Osteoblast (primary cell): Measurements from ENCODE around the gene RASL10A. TPM values are rescaled to one million over a fixed set of nuclear protein-coding genes. Genes with fewer than 3 reads are reported as not detected.

ENCODE experiments used
- small RNA-seq: library from RNA; depleted of rRNA; stranded (forward); fragments of <200 nt; gene quantifications from one replicate; pipeline ENCODE3, GENCODE V24; 2012
- total RNA-seq: library from RNA; depleted of rRNA; stranded (reverse); fragments of >200 nt; gene quantifications from 2 replicates; pipeline ENCODE4 v1.2.3, GENCODE V29; 2012

RASL10A gene
- total RNA-seq, 1 donor = not detected

Small RNA genes lying within 50 kb of the gene (small RNA-seq; reads per million reads assigned to genes)
- gene MIR3653 = not detected

Other genes with a start within 250 kb of the RASL10A start
- gene KREMEN1, start 242.7 kb downstream of the RASL10A start, total RNA-seq = 6.5 and 7.7 TPM in 2 replicates
- gene EMID1, start 109.8 kb downstream of the RASL10A start, total RNA-seq = under 0.01 and 0.29 TPM in 2 replicates
- 25.0 and 32.7 TPM in 2 replicates for gene RHBDD3, start 47.7 kb downstream of the RASL10A start, total RNA-seq
- 139 and 148 TPM in 2 replicates for gene EWSR1, start 47.4 kb downstream of the RASL10A start, total RNA-seq
- gene GAS2L1, start 9.0 kb downstream of the RASL10A start, total RNA-seq = 11.6 and 13.0 TPM in 2 replicates
- gene AP1B1, start 72.9 kb upstream of the RASL10A start, total RNA-seq = 35.4 and 37.3 TPM in 2 replicates
- gene RFPL1, start 122.9 kb upstream of the RASL10A start, total RNA-seq = not detected in 2 replicates
- under 0.01 and 0.36 TPM in 2 replicates for gene NEFH, start 164.5 kb upstream of the RASL10A start, total RNA-seq
- gene THOC5, start 238.1 kb upstream of the RASL10A start, total RNA-seq = 63.7 and 64.8 TPM in 2 replicates